B cell (primary cell): ENCODE data around the gene KCNQ1OT1. TPM values are rescaled to one million over a fixed set of nuclear protein-coding genes. Genes with fewer than 3 reads are reported as not detected.

Experiments
- ATAC-seq: fragments of 200-7000 bp; cut with Tn5 transposase; one replicate; pipeline ENCODE4 v1.10.0; 2021; ENCODE audit warnings: low read depth, mild to moderate bottlenecking, moderate number of reproducible peaks, moderate library complexity
- CTCF ChIA-PET: fragments of 350-600 bp; sonication (Branson Sonifier 250); formaldehyde crosslinking; loops from one replicate; lab custom pipeline; 2021; ENCODE audit warnings: antibody characterized with exemption, inconsistent platforms; lab: Charles Lee
- POLR2A ChIA-PET: fragments of 350-600 bp; sonication (Branson Sonifier 250); formaldehyde crosslinking; loops from one replicate; lab custom pipeline; 2021; ENCODE audit warnings: antibody characterized with exemption; lab: Charles Lee
- DNase-seq: peaks from one replicate; pipeline ENCODE4 v3.0.0; 2013
- H2AFZ ChIP-seq: 2 replicates; pipeline ENCODE4 v1.6.1; 2012; ENCODE audit warnings: mild to moderate bottlenecking, low read depth, low read length; ENCODE audit not compliant: insufficient read depth, poor library complexity, severe bottlenecking
- H3K27ac ChIP-seq, 2 donors: 1 replicate in 1 of 2; 2 replicates in 1 of 2; pipeline ENCODE4 v1.5.1; 2012 to 2013; ENCODE audit warnings: low read length in 2 of 2, mild to moderate bottlenecking in 2 of 2, moderate library complexity in 1 of 2
- H3K27me3 ChIP-seq, 4 experiments: fragments of 200-600 bp in 1 of 4; sonication (generic) in 1 of 4; replicated peaks in 1 of 4; 1 replicate in 2 of 4; 2 replicates in 2 of 4; pipeline versions ENCODE4 v1.6.1 to v1.7.0; 2013 to 2016; ENCODE audit warnings: low read length in 3 of 4, mild to moderate bottlenecking in 2 of 4, mixed read lengths in 1 of 4, moderate library complexity in 1 of 4; ENCODE audit not compliant: insufficient read depth in 4 of 4, control insufficient read depth in 3 of 4; ENCODE audit errors: control extremely low read depth in 1 of 4
- H3K36me3 ChIP-seq, 2 experiments: replicated peaks in 1 of 2; 1 replicate in 1 of 2; 2 replicates in 1 of 2; pipeline versions ENCODE4 v1.6.1 to v1.7.1; 2013; ENCODE audit warnings: low read length in 1 of 2; ENCODE audit not compliant: insufficient read depth in 2 of 2, control insufficient read depth in 1 of 2; ENCODE audit errors: control extremely low read depth in 1 of 2, extremely low read depth in 1 of 2
- H3K4me1 ChIP-seq, 2 donors: fragments of 200-600 bp in 1 of 2; sonication (generic) in 1 of 2; 1 replicate in 1 of 2; 2 replicates in 1 of 2; pipeline versions ENCODE4 v1.5.1 to v1.6.1; 2013 to 2017; ENCODE audit warnings: low read length in 2 of 2; ENCODE audit not compliant: control insufficient read depth in 2 of 2, insufficient read depth in 2 of 2
- H3K4me2 ChIP-seq: replicated peaks from 2 replicates; pipeline ENCODE3; 2012; ENCODE audit warnings: mild to moderate bottlenecking, low read depth, low read length; ENCODE audit not compliant: poor library complexity, severe bottlenecking
- H3K4me3 ChIP-seq, 5 experiments: fragments of 200-600 bp in 1 of 5; sonication (generic) in 1 of 5; 1 replicate in 3 of 5; 2 replicates in 2 of 5; pipeline versions ENCODE4 v1.5.1 to v1.7.0; 2011 to 2016; ENCODE audit warnings: low read length in 4 of 5, mild to moderate bottlenecking in 4 of 5, low read depth in 2 of 5, control low read depth in 1 of 5, moderate library complexity in 1 of 5; ENCODE audit not compliant: insufficient read depth in 1 of 5; ENCODE audit errors: control extremely low read depth in 1 of 5, extremely low read depth in 1 of 5
- H3K79me2 ChIP-seq: fragments of 200-600 bp; sonication (generic); one replicate; pipeline ENCODE4 v1.6.0; 2016; ENCODE audit warnings: low read length; ENCODE audit not compliant: control insufficient read depth, insufficient read depth
- H3K9ac ChIP-seq: fragments of 200-600 bp; sonication (generic); 2 replicates; pipeline ENCODE4 v1.6.1; 2017; ENCODE audit warnings: mild to moderate bottlenecking, low read length, moderate library complexity
- H3K9me3 ChIP-seq, 3 donors: one replicate each; pipeline versions ENCODE4 v1.6.1 to v1.7.1; 2013; ENCODE audit warnings: low read length in 2 of 3; ENCODE audit not compliant: control insufficient read depth in 2 of 3, insufficient read depth in 1 of 3; ENCODE audit errors: control extremely low read depth in 1 of 3
- H4K20me1 ChIP-seq: 2 replicates; pipeline ENCODE4 v1.6.0; 2012; ENCODE audit warnings: mild to moderate bottlenecking, low read length; ENCODE audit not compliant: insufficient read depth, control insufficient read depth, poor library complexity, severe bottlenecking
- H3K27ac Mint-ChIP-seq: one replicate; pipeline ENCODE4 v1.8.0; 2021; ENCODE audit warnings: mixed read lengths
- H3K27me3 Mint-ChIP-seq: one replicate; pipeline ENCODE4 v1.8.0; 2021; ENCODE audit warnings: mixed read lengths
- H3K4me1 Mint-ChIP-seq: one replicate; pipeline ENCODE4 v1.8.0; 2021; ENCODE audit warnings: mixed read lengths
- H3K4me3 Mint-ChIP-seq: one replicate; pipeline ENCODE4 v1.8.0; 2021; ENCODE audit warnings: mixed read lengths
- H3K9me3 Mint-ChIP-seq: one replicate; pipeline ENCODE4 v1.8.0; 2022; ENCODE audit warnings: mixed read lengths; ENCODE audit not compliant: insufficient read depth
- EZH2 ChIP-seq: IDR thresholded peaks from 2 replicates; pipeline ENCODE4 v1.6.1; 2012; ENCODE audit warnings: borderline replicate concordance, low read depth, mild to moderate bottlenecking, moderate library complexity, low read length; ENCODE audit not compliant: insufficient read depth, poor library complexity, severe bottlenecking
- WGBS: methylation state at CpG from one replicate; pipeline ENCODE4 v1.1.5; 2013; ENCODE audit warnings: missing lambda C conversion rate; ENCODE audit not compliant: insufficient coverage; 5-methylcytosine and 5-hydroxymethylcytosine counted together
- intact Hi-C: fragments of 100-400 bp; cut with micrococcal nuclease; formaldehyde crosslinking; loops from one replicate; pipeline ENCODE4 v1.10.0; 2022
- polyA plus RNA-seq: library from polyadenylated mRNA; depleted of rRNA; stranded (reverse); fragments of >200 nt; gene quantifications from 2 replicates; pipeline ENCODE4 v1.2.3, GENCODE V29; 2012
- total RNA-seq, 2 donors: library from RNA; stranded (reverse); fragments of 120-200 nt in 1 of 2; gene quantifications; 1 replicate in 1 of 2; 2 replicates in 1 of 2; pipeline versions ENCODE4 v1.2.3 to v1.2.4, GENCODE V29; 2013 to 2022
- TF ChIP-seq, protein P1 (sequence below): fragments of 200-600 bp; IDR thresholded peaks from one replicate; pipeline ENCODE4 v1.8.0; 2022; ENCODE audit warnings: antibody characterized with exemption, mild to moderate bottlenecking

Gene KCNQ1OT1
- total and polyA plus RNA-seq, 2 donors (not counting 1 experiment from before 2014, with no cell fraction given) = 0.03 to 0.89 TPM

DNA sequence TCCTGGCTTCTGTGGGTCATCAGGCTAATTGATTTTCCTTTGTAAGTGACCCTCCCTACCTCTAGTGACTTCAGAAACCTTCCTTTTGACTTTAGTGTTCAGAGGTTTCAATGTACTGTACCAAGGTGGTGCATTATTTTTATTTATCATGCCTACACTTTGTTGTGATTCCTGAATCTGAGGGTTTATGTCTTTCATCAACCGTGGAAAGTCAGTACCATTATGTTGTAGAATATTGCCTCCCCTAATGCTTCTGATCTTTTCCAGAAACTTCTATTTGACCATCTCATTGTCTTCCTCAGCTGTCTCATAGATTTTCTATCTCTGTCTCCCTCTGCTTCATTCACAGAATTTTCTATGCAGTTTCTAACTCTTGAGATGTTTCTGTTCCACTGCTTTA is 105.5 kb downstream of the KCNQ1OT1 start:
- ATAC-seq = no peak
- Histone ChIP-seq H3K4me3 (no peak overlapping the region), H3K9me3 (peaks cover 0 to 8% (median 2%) of the 10 kb centered on the region in 3 donors), H3K9ac (no peak overlapping the region), H3K36me3 (peaks cover 0 to 15% of the 10 kb centered on the region in 2 experiments), H3K4me2 (no peak overlapping the region), H4K20me1 (no peaks in the 10 kb centered on the region), H3K27me3 (no peaks in the 10 kb centered on the region), H3K4me1 (no peaks in the 10 kb centered on the region), H3K27ac (no peak overlapping the region), H3K79me2 (no peaks in the 10 kb centered on the region), H2AFZ (no peak overlapping the region)
- intact Hi-C loops = no loop called here
- POLR2A ChIA-PET = no interaction called here
- Mint-ChIP-seq H3K4me3 (no peak overlapping the region), H3K9me3 (peaks cover 5% of the 10 kb centered on the region), H3K27ac (no peak overlapping the region), H3K27me3 (no peaks in the 10 kb centered on the region), H3K4me1 (no peaks in the 10 kb centered on the region)
- DNase-seq = no peak
- CTCF ChIA-PET = no interaction called here
- no peak for TF ChIP-seq EZH2
- TF ChIP-seq, protein P1, sequence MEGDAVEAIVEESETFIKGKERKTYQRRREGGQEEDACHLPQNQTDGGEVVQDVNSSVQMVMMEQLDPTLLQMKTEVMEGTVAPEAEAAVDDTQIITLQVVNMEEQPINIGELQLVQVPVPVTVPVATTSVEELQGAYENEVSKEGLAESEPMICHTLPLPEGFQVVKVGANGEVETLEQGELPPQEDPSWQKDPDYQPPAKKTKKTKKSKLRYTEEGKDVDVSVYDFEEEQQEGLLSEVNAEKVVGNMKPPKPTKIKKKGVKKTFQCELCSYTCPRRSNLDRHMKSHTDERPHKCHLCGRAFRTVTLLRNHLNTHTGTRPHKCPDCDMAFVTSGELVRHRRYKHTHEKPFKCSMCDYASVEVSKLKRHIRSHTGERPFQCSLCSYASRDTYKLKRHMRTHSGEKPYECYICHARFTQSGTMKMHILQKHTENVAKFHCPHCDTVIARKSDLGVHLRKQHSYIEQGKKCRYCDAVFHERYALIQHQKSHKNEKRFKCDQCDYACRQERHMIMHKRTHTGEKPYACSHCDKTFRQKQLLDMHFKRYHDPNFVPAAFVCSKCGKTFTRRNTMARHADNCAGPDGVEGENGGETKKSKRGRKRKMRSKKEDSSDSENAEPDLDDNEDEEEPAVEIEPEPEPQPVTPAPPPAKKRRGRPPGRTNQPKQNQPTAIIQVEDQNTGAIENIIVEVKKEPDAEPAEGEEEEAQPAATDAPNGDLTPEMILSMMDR = no peak
- no CpG with 5 or more reads among the region's 1 CpG for WGBS

DNA sequence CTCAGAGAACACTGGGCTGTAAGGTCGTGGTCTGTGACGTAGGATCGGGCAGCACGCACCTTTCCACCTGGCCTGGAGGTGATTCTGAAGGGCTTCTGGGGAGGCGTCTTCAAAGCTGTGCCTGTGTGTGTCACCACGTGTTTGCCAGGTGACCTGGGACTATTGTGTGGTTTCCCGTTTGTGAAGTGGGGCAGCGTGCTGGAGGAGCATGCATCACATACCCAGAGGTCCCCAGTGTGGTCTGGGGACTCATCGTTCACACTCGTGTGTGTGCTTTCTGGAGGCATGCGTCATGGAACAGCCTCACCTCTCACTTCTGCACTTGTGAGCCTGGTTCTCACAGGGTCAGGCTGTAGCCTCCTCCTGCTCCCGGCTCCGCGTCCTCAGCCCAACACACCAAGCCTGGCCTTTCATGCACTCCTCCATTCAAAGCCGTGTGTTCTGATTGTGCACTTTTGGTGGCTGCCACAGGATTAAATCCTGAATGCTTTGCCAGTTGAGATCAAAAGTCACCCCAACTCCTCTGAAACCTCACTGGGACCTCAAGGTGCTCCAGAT is 106.3 kb downstream of the KCNQ1OT1 start:
- Mint-ChIP-seq H3K27ac (no peak overlapping the region), H3K27me3 (no peaks in the 10 kb centered on the region), H3K4me1 (no peaks in the 10 kb centered on the region), H3K9me3 (peaks cover 5% of the 10 kb centered on the region), H3K4me3 (no peak overlapping the region)
- Histone ChIP-seq H3K27me3 (no peaks in the 10 kb centered on the region), H3K4me3 (no peak overlapping the region), H3K4me2 (no peak overlapping the region), H3K9me3 (peaks cover 0 to 6% (median 2%) of the 10 kb centered on the region in 3 donors), H3K79me2 (no peaks in the 10 kb centered on the region), H4K20me1 (no peaks in the 10 kb centered on the region), H3K9ac (no peak overlapping the region), H3K27ac (no peak overlapping the region), H3K36me3 (peaks cover 0 to 19% of the 10 kb centered on the region in 2 experiments), H2AFZ (no peak overlapping the region), H3K4me1 (no peaks in the 10 kb centered on the region)
- intact Hi-C loops = no loop called here
- ChIA-PET CTCF (no interaction called here), POLR2A (no interaction called here)
- WGBS = 95% methylated on average over 15 of the region's 15 CpGs
- DNase-seq (no peak), ATAC-seq (no peak)
- TF ChIP-seq, protein P1 = no peak
- no peak for TF ChIP-seq EZH2
